Calu3 (cell line): Measurements from ENCODE around the gene SLC22A1. TPM values are rescaled to one million over a fixed set of nuclear protein-coding genes. Genes with fewer than 3 reads are reported as not detected.

ENCODE experiments used
- Bru-seq: library from RNA; stranded (reverse); fragments of 400-500 nt; gene quantifications from one replicate; lab custom pipeline; 2021; lab: Mats Ljungman, UMichigan
- BruChase-seq, 2 experiments: library from RNA; stranded (reverse); fragments of 400-500 nt; gene quantifications; one replicate each; lab custom pipeline; 2021; lab: Mats Ljungman, UMichigan
- BruUV-seq: library from RNA; stranded (reverse); fragments of 400-500 nt; replicated peaks from 2 replicates; lab custom pipeline; 2021; lab: Mats Ljungman, UMichigan
- CTCF ChIA-PET: fragments of 300-600 bp; sonication (Branson Sonifier 250); formaldehyde crosslinking; loops from one replicate; lab custom pipeline; 2022; ENCODE audit warnings: antibody characterized with exemption; lab: Charles Lee
- DNase-seq: peaks from one replicate; pipeline ENCODE4 v3.0.0; 2022
- H3K27ac Mint-ChIP-seq: one replicate; pipeline ENCODE4 v1.8.0; 2022; ENCODE audit warnings: mixed read lengths; ENCODE audit not compliant: unreplicated experiment
- H3K27me3 Mint-ChIP-seq: one replicate; pipeline ENCODE4 v1.8.0; 2022; ENCODE audit warnings: mixed read lengths; ENCODE audit not compliant: unreplicated experiment
- H3K36me3 Mint-ChIP-seq: one replicate; pipeline ENCODE4 v1.8.0; 2022; ENCODE audit warnings: mild to moderate bottlenecking, moderate library complexity, mixed read lengths; ENCODE audit not compliant: insufficient read depth, unreplicated experiment
- H3K4me1 Mint-ChIP-seq: one replicate; pipeline ENCODE4 v1.8.0; 2022; ENCODE audit warnings: mild to moderate bottlenecking, low read depth, mixed read lengths; ENCODE audit not compliant: unreplicated experiment
- H3K4me3 Mint-ChIP-seq: one replicate; pipeline ENCODE4 v1.8.0; 2022; ENCODE audit warnings: mild to moderate bottlenecking, low read depth, moderate library complexity, mixed read lengths; ENCODE audit not compliant: unreplicated experiment
- H3K9me3 Mint-ChIP-seq: one replicate; pipeline ENCODE4 v1.8.0; 2022; ENCODE audit warnings: low read depth, mixed read lengths; ENCODE audit not compliant: unreplicated experiment
- intact Hi-C: fragments of 100-400 bp; cut with micrococcal nuclease; formaldehyde crosslinking; loops from one replicate; pipeline ENCODE4 v1.10.0; 2022; ENCODE audit not compliant: unreplicated experiment
- long read RNA-seq: library from polyadenylated mRNA; stranded (forward); transcript quantifications from one replicate; pipeline ENCODE4 v2.0.0, GENCODE V29; 2022
- total RNA-seq: library from RNA; stranded (reverse); gene quantifications from 2 replicates; pipeline ENCODE4 v1.2.3, GENCODE V29; 2022
- TF ChIP-seq, protein P1 (sequence below): fragments of 200-600 bp; IDR thresholded peaks from one replicate; pipeline ENCODE4 v1.8.0; 2022; ENCODE audit warnings: antibody characterized with exemption; ENCODE audit not compliant: unreplicated experiment

Gene SLC22A1
- 4.5 and 5.0 TPM in 2 replicates for total RNA-seq
- Bru-seq, nascent RNA: percentile 64 among the genes with signal in this experiment
- BruChase-seq, experiment 1, labeled RNA remaining after a 6-hour chase: percentile 56 among the genes with signal in this experiment
- BruChase-seq, experiment 2, labeled RNA remaining after a 2-hour chase: percentile 60 among the genes with signal in this experiment
- long read RNA-seq, partial matches to known transcripts: 1 of 1 reads
- long read RNA-seq, other reads (novel, unspliced or antisense): 0 of 1 reads

- no peak for DNase-seq
- BruUV-seq: no TSS peak
- no peaks in the 10 kb centered on the region for H3K27me3 Mint-ChIP-seq
- TF ChIP-seq, protein P1, sequence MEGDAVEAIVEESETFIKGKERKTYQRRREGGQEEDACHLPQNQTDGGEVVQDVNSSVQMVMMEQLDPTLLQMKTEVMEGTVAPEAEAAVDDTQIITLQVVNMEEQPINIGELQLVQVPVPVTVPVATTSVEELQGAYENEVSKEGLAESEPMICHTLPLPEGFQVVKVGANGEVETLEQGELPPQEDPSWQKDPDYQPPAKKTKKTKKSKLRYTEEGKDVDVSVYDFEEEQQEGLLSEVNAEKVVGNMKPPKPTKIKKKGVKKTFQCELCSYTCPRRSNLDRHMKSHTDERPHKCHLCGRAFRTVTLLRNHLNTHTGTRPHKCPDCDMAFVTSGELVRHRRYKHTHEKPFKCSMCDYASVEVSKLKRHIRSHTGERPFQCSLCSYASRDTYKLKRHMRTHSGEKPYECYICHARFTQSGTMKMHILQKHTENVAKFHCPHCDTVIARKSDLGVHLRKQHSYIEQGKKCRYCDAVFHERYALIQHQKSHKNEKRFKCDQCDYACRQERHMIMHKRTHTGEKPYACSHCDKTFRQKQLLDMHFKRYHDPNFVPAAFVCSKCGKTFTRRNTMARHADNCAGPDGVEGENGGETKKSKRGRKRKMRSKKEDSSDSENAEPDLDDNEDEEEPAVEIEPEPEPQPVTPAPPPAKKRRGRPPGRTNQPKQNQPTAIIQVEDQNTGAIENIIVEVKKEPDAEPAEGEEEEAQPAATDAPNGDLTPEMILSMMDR: no peak
- H3K9me3 Mint-ChIP-seq: peaks cover 3% of the 10 kb centered on the region
- peaks cover 9% of the 10 kb centered on the region for H3K36me3 Mint-ChIP-seq
- CTCF ChIA-PET: interaction anchor here (0.7 kb wide), 1 partner anchor 109 kb away, joined by 3 read pairs; no protein-coding TSS in a partner anchor
- H3K4me3 Mint-ChIP-seq: no peak within 1 kb of the TSS
- H3K27ac Mint-ChIP-seq: no peak within 1 kb of the TSS
- intact Hi-C loops: no loop called here
- H3K4me1 Mint-ChIP-seq: no peaks in the 10 kb centered on the region
Measured at GRCh38 chr6:160121558-160121957, at the start of gene SLC22A1. SLC22A1 (plus strand) TSS chr6:160121815; CDS start chr6:160121936, 121 bp downstream.

- no peak overlapping the region for H3K27ac Mint-ChIP-seq
- no peaks in the 10 kb centered on the region for H3K9me3 Mint-ChIP-seq
- CTCF ChIA-PET: no interaction called here
- no peak for DNase-seq
- no peaks in the 10 kb centered on the region for H3K4me1 Mint-ChIP-seq
- no peak overlapping the region for H3K4me3 Mint-ChIP-seq
- intact Hi-C loops: no loop called here
- TF ChIP-seq, protein P1: no peak
- H3K27me3 Mint-ChIP-seq: no peaks in the 10 kb centered on the region
- BruUV-seq: no TSS peak
- peaks cover 40% of the 10 kb centered on the region for H3K36me3 Mint-ChIP-seq
Measured at GRCh38 chr6:160073272-160073671, 48.3 kb upstream of the SLC22A1 start.

DNA sequence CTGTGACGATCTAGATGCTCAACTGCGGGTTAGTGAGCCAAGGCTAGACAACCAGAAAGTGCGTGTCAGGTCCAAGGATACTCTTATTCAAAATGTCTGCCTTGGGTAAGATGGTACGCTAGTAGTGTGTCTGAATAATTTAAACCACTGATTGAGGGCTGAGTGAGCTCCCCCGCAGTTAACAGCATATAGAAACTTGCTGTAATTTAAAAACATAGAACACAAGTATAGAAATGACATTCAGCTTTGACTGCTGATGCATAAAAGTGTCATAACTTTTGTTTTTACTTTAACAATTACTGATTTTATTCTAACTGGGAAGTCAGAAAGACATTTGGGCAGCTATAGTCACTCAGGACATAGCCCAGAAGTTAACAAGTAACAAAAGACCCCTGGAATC lies 45.6 kb upstream of the SLC22A1 start:
- H3K4me1 Mint-ChIP-seq: peaks cover 5% of the 10 kb centered on the region
- CTCF ChIA-PET: no interaction called here
- BruUV-seq: no TSS peak
- intact Hi-C loops: no loop called here
- H3K27ac Mint-ChIP-seq: no peak overlapping the region
- DNase-seq: no peak
- no peak overlapping the region for H3K4me3 Mint-ChIP-seq
- H3K36me3 Mint-ChIP-seq: peaks cover 34% of the 10 kb centered on the region
- TF ChIP-seq, protein P1: no peak
- no peaks in the 10 kb centered on the region for H3K9me3 Mint-ChIP-seq
- H3K27me3 Mint-ChIP-seq: no peaks in the 10 kb centered on the region

- no peak for DNase-seq
- CTCF ChIA-PET: no interaction called here
- TF ChIP-seq, protein P1: no peak
- H3K4me3 Mint-ChIP-seq: no peak overlapping the region
- peaks cover 33% of the 10 kb centered on the region for H3K36me3 Mint-ChIP-seq
- peaks cover 11% of the 10 kb centered on the region for H3K4me1 Mint-ChIP-seq
- H3K9me3 Mint-ChIP-seq: no peaks in the 10 kb centered on the region
- intact Hi-C loops: no loop called here
- no peaks in the 10 kb centered on the region for H3K27me3 Mint-ChIP-seq
- BruUV-seq: no TSS peak
- H3K27ac Mint-ChIP-seq: no peak overlapping the region
Measured at GRCh38 chr6:160077024-160077423, 44.6 kb upstream of the SLC22A1 start.
